HG03097 (cell line): ENCODE measurements around the gene ANXA9.

Experiments used
- ATAC-seq: cut with Tn5 transposase; IDR thresholded peaks from one replicate; pipeline ENCODE4 v1.9.1; 2021; ENCODE audit not compliant: unreplicated experiment, low FRiP score

ANXA9 gene

GRCh38 chr1:150973836-150974579 is 8.1 kb upstream of the ANXA9 start:
- ATAC-seq: peak; percentile 28

GRCh38 chr1:150974580-150975478 is 7.3 kb upstream of the ANXA9 start, which contains the start of gene CERS2:
Gene CERS2, minus strand, starts transcription at chr1:150974835. Its CDS starts 5,745 bp downstream, at chr1:150969090.
- ATAC-seq: peak; percentile 43

DNA sequence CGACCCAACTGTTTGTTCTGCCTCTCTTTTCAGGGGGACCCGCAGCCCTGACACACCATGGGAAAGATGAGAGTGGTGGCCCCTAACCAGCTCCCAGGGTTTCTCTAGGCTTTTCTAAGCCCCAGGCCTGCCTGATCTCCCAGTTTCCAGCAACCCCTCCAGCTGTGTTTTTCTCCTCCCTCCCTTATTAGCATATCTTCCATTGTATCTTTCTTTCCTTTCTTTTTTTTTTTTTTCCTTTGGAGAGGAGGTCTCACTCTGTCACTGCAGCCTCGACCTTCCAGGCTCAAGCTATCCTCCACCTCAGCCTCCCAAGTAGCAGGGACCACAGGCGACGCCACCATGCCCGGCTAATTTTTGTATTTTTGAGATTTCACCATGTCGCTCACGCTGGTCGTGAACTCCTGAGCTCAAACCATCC is 5.7 kb upstream of the ANXA9 start:
- ATAC-seq: no peak

DNA sequence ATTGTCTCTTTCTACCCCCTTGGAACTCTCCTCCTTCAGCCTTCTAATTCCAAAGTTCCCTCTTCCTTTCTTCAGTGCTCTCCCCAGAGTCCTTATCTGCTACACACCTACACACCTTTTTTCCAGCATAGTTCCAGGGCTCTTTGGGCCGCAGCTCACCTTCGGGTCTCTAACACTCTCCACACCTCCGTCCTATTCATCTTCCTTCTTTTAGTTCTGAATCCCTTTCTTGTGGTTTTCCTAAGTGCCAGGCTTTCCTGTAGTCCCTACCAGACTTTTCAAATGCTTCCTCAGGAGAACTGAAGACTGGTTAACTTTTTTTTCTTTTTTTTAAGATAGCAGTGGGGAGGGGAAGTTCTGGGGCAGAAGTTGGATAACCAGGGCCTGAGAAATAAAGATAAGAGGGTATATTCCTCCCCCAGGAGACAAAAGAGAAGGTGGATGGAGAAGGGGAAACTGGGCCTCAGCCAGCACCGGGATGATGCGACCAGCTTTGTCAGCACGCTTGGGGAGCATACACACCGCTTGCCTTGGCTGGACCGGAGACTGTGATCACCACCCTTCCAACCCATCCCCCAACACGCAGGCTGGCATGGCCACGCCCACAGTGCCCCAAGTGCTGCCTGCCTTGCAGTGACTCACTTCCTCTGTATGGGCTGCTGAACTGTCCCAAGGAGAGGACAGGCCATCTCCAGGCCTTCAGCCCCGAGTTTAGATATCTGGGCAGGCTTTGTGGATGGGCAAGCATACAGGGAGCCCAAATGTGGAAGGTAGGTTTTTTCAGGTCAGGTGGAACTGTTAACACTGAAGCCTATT is 5.0 kb upstream of the ANXA9 start:
- no peak for ATAC-seq

- peak; percentile 40 for ATAC-seq
These were observed 2.7 kb upstream of the ANXA9 start for GRCh38 chr1:150979092-150980056.

DNA sequence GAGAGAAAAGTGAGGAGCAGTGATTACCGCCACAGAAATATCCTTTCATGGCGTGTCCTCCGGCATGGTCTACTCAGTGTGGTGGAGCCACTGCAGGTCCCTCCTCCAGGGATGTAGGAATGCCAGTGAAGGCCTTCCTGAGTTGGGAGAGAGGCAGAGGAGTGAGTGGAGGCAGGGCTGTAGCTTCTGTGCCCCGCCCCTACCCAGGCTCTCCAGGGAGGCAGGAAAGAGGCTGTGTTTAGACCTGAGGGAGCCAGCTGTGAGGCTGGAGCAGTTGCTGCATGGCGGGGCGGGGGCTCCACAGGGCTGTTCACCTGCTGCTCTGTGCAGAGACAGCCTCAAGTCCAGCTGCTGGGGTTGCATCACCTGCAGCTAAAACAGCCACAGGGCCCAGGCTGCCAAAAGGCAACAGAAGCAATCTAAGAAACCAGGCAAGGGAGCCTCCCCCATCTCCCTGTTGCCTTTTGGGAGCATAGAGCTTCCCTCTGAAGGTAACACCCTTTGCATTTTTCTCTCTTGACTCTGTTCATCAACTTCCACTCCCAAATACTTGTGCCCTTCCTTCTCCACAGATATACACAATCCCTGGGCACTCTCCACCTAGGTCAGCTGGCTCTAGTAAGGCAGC is 801 bp upstream of the ANXA9 start:
- ATAC-seq: no peak

DNA sequence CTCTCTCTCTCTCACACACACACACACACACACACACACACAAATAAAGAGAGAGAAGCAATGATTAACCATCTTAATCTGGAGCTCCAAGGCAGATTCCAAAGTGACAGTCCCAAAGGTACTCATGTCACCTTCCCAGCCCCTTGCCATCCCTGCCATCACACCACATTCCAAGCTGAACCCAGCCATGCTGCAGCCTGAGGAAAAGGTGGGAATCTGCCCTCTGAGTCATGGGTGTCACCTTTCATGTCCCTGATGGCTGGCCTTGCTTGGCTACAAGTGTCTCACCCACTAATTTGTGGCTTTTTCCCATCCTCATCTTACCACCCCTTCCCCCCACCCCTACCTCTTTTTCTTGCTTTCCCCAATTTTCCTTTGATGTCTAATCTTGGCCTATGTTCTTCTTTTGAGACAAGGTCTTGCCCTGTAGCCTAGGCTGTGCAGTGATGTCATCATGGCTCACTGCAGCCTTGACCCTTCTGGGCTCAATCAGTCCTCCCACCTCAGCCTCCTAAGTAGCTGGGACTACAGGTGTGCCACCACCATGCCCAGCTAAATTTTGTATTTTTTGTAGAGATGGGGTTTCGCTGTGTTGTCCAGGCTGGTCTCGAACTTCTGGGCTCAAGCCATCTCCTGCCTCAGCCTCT is 3.2 kb downstream of the ANXA9 start:
- no peak for ATAC-seq

DNA sequence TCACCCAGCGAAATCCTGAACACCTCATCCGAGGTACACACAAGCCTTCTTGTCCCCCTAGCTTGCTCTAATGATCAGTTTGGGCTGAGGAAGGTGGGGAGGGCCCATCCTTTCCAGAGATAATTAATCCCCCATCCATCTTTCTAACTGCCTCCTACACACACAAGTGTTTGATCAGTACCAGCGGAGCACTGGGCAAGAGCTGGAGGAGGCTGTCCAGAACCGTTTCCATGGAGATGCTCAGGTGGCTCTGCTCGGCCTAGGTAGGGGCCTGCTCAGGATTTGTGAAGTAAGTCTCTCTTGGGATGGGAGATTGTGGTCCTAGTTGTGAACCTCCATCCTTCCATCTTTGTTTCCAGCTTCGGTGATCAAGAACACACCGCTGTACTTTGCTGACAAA is 5.8 kb downstream of the ANXA9 start:
- no peak for ATAC-seq

GRCh38 chr1:150992626-150993025 is 10.5 kb downstream of the ANXA9 start:
- no peak for ATAC-seq

DNA sequence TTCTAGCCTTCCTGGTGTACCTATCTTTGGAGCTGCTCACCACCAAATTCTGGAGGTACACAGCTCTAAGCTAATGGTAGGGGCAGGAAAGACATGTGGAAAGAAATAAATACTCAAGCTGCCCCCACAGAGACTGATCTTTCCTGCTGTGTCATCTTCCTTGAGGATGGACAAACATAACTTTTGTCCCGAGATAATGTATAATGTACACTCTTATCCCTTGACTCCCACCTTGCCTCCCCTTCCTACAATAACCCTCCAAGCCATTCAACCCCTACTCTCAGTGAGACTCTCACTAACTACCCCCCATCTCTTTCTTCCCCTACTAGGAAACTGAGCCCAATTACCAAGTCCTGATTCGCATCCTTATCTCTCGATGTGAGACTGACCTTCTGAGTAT is 12.2 kb downstream of the ANXA9 start:
- no peak for ATAC-seq

GRCh38 chr1:150995460-150995859 is 13.4 kb downstream of the ANXA9 start:
- ATAC-seq: no peak

GRCh38 chr1:150995896-150996295 is 13.8 kb downstream of the ANXA9 start:
- no peak for ATAC-seq

DNA sequence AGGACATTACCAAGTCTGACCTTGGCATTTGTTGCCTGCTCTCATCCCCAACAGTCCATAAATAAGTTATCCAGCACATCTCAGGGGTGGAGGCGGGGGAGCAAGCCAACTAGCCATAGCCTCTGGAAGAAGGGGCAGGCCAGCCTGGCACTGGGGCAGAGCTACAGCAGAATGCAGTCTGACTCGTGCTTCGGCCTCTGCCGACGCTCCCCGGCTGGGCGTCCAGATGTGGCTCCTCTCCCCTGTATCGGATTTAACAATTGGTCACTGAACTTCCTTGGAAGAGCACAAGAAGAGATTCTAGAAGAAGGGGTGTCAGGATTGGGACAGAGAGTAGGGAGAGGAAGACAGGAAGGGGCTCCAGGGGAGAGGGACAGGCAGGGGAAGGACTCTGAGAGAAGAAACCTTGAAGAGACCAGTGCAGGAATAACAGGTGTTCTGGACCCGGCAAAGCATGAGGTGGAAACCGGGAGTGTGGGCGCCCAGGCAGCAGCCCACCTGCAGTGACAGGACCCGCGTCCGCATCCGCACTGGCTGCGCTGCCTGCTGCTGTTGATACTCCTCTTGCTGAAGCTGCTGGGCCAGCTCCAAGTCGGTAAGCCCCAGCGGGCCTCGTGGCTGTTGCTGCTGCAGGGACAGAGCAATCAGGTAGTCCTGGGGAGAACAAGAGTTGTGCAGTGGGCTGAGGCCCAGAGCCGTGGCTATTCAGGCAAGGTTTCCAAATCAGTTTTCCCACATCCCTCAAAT is 15.2 kb downstream of the ANXA9 start:
- ATAC-seq: no peak

DNA sequence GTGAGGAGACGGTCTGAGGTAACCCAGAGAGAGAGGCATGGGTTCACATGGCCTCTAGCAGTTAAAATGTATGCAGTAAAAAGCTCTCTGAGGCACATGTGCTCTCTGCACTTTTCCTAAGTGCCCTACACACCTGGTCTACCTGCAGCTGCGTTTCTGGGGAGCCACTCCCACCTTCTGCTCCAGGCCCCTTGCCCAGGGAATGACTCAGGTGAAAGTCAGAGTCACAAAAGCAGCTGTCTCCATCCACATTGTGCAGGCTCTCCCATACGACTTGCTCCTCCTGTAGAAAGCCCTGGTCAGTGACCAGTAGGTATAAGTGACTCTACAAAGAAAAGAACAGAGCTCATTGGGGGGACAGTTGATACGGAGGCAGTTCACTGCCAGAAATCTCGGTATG is 15.9 kb downstream of the ANXA9 start:
- ATAC-seq: no peak

DNA sequence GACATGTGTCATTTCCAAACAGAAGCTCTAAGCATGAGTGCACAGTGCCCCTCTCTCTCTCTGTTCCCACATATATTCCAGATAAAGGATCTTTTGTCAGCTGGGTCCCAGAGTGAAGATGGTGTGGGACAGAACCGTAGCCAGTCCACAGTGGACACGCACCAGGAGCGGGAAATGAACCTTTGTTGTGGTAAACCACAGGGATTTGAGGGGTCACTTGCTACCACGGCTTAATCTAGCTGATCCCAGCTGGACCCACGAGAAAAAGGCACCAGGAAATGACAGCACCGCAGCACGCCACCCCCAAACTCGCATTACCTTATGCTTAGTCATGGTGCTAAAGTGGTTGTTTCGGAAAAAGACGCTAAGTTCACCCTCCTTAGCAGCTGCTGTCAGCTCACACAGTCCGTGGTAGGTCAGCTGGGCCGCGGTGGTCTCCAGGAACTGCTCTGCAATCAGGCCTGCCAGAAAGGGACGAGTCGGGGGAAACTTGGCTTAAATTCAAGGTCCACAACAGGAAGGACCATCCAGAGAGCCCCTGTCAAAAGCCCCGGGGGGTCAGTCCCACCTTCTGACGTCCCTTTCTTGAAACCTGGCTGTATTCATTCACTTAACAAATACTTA is 17.1 kb downstream of the ANXA9 start:
- no peak for ATAC-seq

DNA sequence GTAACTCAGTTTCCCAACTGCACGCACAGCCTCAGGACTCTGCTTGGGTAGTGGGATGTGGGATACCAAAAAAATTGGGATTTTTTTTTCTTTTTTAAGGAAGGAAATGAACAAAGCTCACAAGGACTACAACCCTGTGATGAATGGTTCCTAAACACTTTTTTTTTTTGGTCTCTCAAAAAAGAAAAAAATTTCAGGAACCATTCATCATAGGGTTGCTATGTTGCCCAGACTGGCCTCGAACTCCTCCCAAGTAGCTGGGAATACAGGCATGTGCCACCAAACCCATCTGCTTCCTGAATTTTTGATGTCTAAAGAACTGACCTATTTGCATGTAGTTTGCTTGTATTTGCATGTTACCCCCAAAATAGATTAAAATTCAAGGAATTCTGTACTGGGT is 17.8 kb downstream of the ANXA9 start:
- no peak for ATAC-seq

GRCh38 chr1:151000408-151000807 is 18.3 kb downstream of the ANXA9 start:
- ATAC-seq: no peak

GRCh38 chr1:151001602-151002001 is 19.5 kb downstream of the ANXA9 start:
- no peak for ATAC-seq
